Neural cell (in vitro differentiated cells): Measurements from ENCODE around the gene RNF145. TPM values are rescaled to one million over a fixed set of nuclear protein-coding genes. Genes with fewer than 3 reads are reported as not detected.

Experiments
- H2AFZ ChIP-seq: fragments of 200-600, 300-800 bp; sonication (generic), shearing (Covaris generic); 2 replicates; pipeline ENCODE4 v1.6.0; 2014; ENCODE audit warnings: low read depth, mild to moderate bottlenecking, antibody characterized with exemption, low read length, moderate library complexity
- H3F3A ChIP-seq: fragments of 200-600 bp; shearing (Covaris generic); 2 replicates; pipeline ENCODE4 v1.6.1; 2016; ENCODE audit warnings: mild to moderate bottlenecking, moderate library complexity, mixed read lengths, antibody characterized with exemption, low read length; ENCODE audit not compliant: insufficient read depth, poor library complexity, severe bottlenecking
- H3K27ac ChIP-seq: fragments of 200-600, 300-800 bp; sonication (generic), shearing (Covaris generic); 2 replicates; pipeline ENCODE4 v1.5.1; 2014; ENCODE audit warnings: mild to moderate bottlenecking, low read length, moderate library complexity
- H3K27me3 ChIP-seq: fragments of 300-800, 200-600 bp; sonication (generic), shearing (Covaris generic); 2 replicates; pipeline ENCODE4 v1.6.0; 2014; ENCODE audit warnings: mild to moderate bottlenecking, low read depth, low read length, moderate library complexity; ENCODE audit not compliant: insufficient read depth
- H3K36me3 ChIP-seq: fragments of 300-800, 200-600 bp; sonication (generic), shearing (Covaris generic); 2 replicates; pipeline ENCODE4 v1.5.1; 2014; ENCODE audit warnings: mild to moderate bottlenecking, antibody characterized with exemption, low read length, moderate library complexity; ENCODE audit not compliant: insufficient read depth
- H3K4me2 ChIP-seq: fragments of 300-800, 200-600 bp; sonication (generic), shearing (Covaris generic); 2 replicates; pipeline ENCODE4 v1.6.0; 2014; ENCODE audit warnings: mild to moderate bottlenecking, low read length
- H3K4me3 ChIP-seq: fragments of 300-800, 200-600 bp; sonication (generic), shearing (Covaris generic); 2 replicates; pipeline ENCODE4 v1.5.1; 2014; ENCODE audit warnings: mild to moderate bottlenecking, low read length, moderate library complexity
- H3K79me2 ChIP-seq: fragments of 200-600 bp; shearing (Covaris generic); replicated peaks from 2 replicates; pipeline ENCODE4 v1.6.0; 2014; ENCODE audit warnings: mild to moderate bottlenecking, low read length, moderate library complexity; ENCODE audit not compliant: insufficient read depth
- H3K9ac ChIP-seq: fragments of 300-800, 200-600 bp; sonication (generic), shearing (Covaris generic); 2 replicates; pipeline ENCODE4 v1.6.1; 2016; ENCODE audit warnings: mild to moderate bottlenecking, low read length, mixed read lengths
- H3K9me2 ChIP-seq: fragments of 200-600 bp; shearing (Covaris generic); 2 replicates; pipeline ENCODE4 v1.6.1; 2016; ENCODE audit warnings: mild to moderate bottlenecking, low read length, mixed read lengths; ENCODE audit not compliant: insufficient read depth
- H3K9me3 ChIP-seq: fragments of 200-600, 300-800 bp; sonication (generic), shearing (Covaris generic); 2 replicates; pipeline ENCODE4 v1.6.1; 2016; ENCODE audit warnings: mild to moderate bottlenecking, mixed run types, low read length, moderate library complexity, mixed read lengths
- H4K20me1 ChIP-seq: fragments of 200-600 bp; shearing (Covaris generic); 2 replicates; pipeline ENCODE4 v1.6.1; 2016; ENCODE audit warnings: mild to moderate bottlenecking, mixed run types; ENCODE audit not compliant: insufficient read depth
- CTCF ChIP-seq: fragments of 450-650 bp; IDR thresholded peaks from 2 replicates; pipeline ENCODE4 v1.5.1; 2014; ENCODE audit warnings: antibody characterized with exemption, mild to moderate bottlenecking, moderate library complexity; ENCODE audit not compliant: poor library complexity, severe bottlenecking
- EP300 ChIP-seq: fragments of 450-650 bp; conservative IDR thresholded peaks from 2 replicates; pipeline ENCODE4 v1.6.1; 2014; ENCODE audit warnings: antibody characterized with exemption, mild to moderate bottlenecking, moderate library complexity; ENCODE audit not compliant: poor library complexity, severe bottlenecking
- EZH2 ChIP-seq: fragments of 200-600, 300-800 bp; shearing (Covaris generic), sonication (generic); IDR thresholded peaks from 2 replicates; pipeline ENCODE4 v1.6.1; 2014; ENCODE audit warnings: antibody characterized with exemption, low read length, borderline replicate concordance, mild to moderate bottlenecking; ENCODE audit not compliant: insufficient read depth, poor library complexity, severe bottlenecking
- MXI1 ChIP-seq: fragments of 450-650 bp; conservative IDR thresholded peaks from 2 replicates; pipeline ENCODE4 v1.6.1; 2014; ENCODE audit warnings: antibody characterized with exemption, mild to moderate bottlenecking; ENCODE audit not compliant: poor library complexity, severe bottlenecking
- POLR2AphosphoS5 ChIP-seq: IDR thresholded peaks from 2 replicates; pipeline ENCODE4 v1.6.1; 2012
- RAD21 ChIP-seq: fragments of 450-650 bp; conservative IDR thresholded peaks from 2 replicates; pipeline ENCODE4 v1.6.1; 2014; ENCODE audit warnings: antibody characterized with exemption, mild to moderate bottlenecking, moderate library complexity
- REST ChIP-seq: IDR thresholded peaks from 2 replicates; pipeline ENCODE4 v1.6.1; 2012; ENCODE audit warnings: borderline replicate concordance
- SMC3 ChIP-seq: fragments of 450-650 bp; conservative IDR thresholded peaks from 2 replicates; pipeline ENCODE4 v1.6.1; 2014; ENCODE audit warnings: antibody characterized with exemption, mild to moderate bottlenecking, moderate library complexity; ENCODE audit not compliant: poor library complexity
- TAF1 ChIP-seq: IDR thresholded peaks from 2 replicates; pipeline ENCODE4 v1.6.1; 2012; ENCODE audit warnings: low read depth
- polyA plus RNA-seq: library from polyadenylated mRNA; depleted of rRNA; stranded (reverse); fragments of >200 nt; gene quantifications from 2 replicates; pipeline ENCODE4 v1.2.3, GENCODE V29; 2014

Gene RNF145
- polyA plus RNA-seq, 1 donor from 2014 or later = 52.4 TPM

- H3F3A ChIP-seq = no peaks in the 10 kb centered on the region
- no peaks in the 10 kb centered on the region for H4K20me1 ChIP-seq
- H3K79me2 ChIP-seq = peaks cover 14% of the 10 kb centered on the region
- H3K27me3 ChIP-seq = no peaks in the 10 kb centered on the region
- no peak overlapping the region for H3K4me3 ChIP-seq
- peaks cover 18% of the 10 kb centered on the region for H3K36me3 ChIP-seq
- TF ChIP-seq EZH2 (no peak), TAF1 (no peak), SMC3 (no peak), POLR2AphosphoS5 (no peak), EP300 (no peak), REST (no peak), RAD21 (no peak), CTCF (no peak), MXI1 (no peak)
- H2AFZ ChIP-seq = no peak overlapping the region
- no peaks in the 10 kb centered on the region for H3K9me3 ChIP-seq
- no peak overlapping the region for H3K27ac ChIP-seq
- H3K4me2 ChIP-seq = no peak overlapping the region
- H3K9ac ChIP-seq = no peak overlapping the region
- no peaks in the 10 kb centered on the region for H3K9me2 ChIP-seq
Observed at GRCh38 chr5:159190170-159190569, 19.2 kb downstream of the RNF145 start.

- Histone ChIP-seq H3K27me3 (no peaks in the 10 kb centered on the region), H3K9ac (no peak overlapping the region), H4K20me1 (no peaks in the 10 kb centered on the region), H3K4me2 (no peak overlapping the region), H3K9me3 (no peaks in the 10 kb centered on the region), H3K9me2 (no peaks in the 10 kb centered on the region), H3K79me2 (peaks cover 7% of the 10 kb centered on the region), H3K36me3 (peaks cover 18% of the 10 kb centered on the region), H3K27ac (no peak overlapping the region), H2AFZ (no peak overlapping the region), H3F3A (no peaks in the 10 kb centered on the region), H3K4me3 (no peak overlapping the region)
- no peak for TF ChIP-seq EP300
- TF ChIP-seq POLR2AphosphoS5 = no peak
- TF ChIP-seq REST = no peak
- no peak for TF ChIP-seq EZH2
- TF ChIP-seq SMC3 = no peak
- TF ChIP-seq MXI1 = no peak
- TF ChIP-seq RAD21 = no peak
- no peak for TF ChIP-seq CTCF
- TF ChIP-seq TAF1 = no peak
Observed at GRCh38 chr5:159189310-159189709, 20.0 kb downstream of the RNF145 start.
